GM19193 (cell line): ENCODE measurements around the gene SCFD2.

Experiments used
- POLR2A ChIP-seq: IDR thresholded peaks from 4 replicates; pipeline ENCODE4 v1.6.1; 2011; ENCODE audit not compliant: insufficient read depth, insufficient read length; ENCODE audit errors: extremely low read depth

Gene SCFD2

GRCh38 chr4:52915730-52916300, 450.0 kb downstream of the SCFD2 start:
- no peak for TF ChIP-seq POLR2A

GRCh38 chr4:52915191-52915590, 450.7 kb downstream of the SCFD2 start:
- TF ChIP-seq POLR2A = no peak

DNA sequence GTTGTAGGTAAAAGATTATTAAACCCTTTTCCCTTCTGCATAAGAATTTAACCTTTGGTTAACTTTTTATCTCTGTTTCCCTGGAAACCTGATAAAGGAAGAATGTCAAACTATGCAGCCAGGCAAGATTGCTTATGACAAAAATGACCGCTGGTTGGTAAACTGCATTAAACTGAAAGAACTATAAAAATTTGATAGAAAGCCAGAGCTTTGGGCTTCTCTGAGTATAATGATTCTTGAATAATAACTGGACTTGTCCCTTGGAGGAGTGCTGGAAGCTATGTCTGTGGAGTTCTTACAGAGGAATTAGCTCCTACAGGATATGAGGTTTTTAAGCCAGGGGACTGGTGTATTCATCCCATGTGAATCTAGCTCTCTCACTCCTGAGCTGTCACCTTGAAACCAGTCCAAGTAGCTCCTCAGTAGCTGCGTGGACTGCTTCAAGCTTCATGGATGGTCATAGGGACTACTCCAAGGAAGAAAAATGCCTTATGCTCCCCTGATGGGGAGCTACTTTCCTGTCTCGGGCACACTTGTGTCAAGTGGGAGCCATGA, 451.7 kb downstream of the SCFD2 start:
- no peak for TF ChIP-seq POLR2A

DNA sequence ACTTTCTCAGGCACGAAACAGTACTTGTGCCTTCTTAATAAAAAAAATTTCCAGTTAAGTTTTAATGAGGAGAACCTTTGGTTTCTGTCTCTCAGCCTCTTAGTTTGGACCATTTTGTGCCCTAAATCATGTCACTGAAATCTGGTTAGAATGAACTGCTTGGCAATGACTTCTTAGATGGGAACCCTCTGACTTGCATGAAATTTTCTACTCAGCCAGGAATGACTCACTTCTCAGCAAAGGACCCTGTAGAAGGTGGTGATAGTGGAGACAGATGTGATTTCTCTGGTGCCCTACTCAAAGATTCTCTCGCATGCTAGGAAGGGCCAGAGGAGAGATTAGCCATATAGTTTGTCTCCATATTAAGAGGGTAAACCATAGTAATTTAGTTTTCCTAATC, 453.3 kb downstream of the SCFD2 start:
- no peak for TF ChIP-seq POLR2A

GRCh38 chr4:52911684-52912294, 454.1 kb downstream of the SCFD2 start:
- no peak for TF ChIP-seq POLR2A

- TF ChIP-seq POLR2A = no peak
Observed at GRCh38 chr4:52910115-52910514, 455.7 kb downstream of the SCFD2 start.

GRCh38 chr4:52907510-52907909, 458.4 kb downstream of the SCFD2 start:
- TF ChIP-seq POLR2A = no peak

- no peak for TF ChIP-seq POLR2A
Observed at GRCh38 chr4:52904421-52904820, 461.4 kb downstream of the SCFD2 start.

GRCh38 chr4:52903273-52903672, 462.6 kb downstream of the SCFD2 start:
- no peak for TF ChIP-seq POLR2A

DNA sequence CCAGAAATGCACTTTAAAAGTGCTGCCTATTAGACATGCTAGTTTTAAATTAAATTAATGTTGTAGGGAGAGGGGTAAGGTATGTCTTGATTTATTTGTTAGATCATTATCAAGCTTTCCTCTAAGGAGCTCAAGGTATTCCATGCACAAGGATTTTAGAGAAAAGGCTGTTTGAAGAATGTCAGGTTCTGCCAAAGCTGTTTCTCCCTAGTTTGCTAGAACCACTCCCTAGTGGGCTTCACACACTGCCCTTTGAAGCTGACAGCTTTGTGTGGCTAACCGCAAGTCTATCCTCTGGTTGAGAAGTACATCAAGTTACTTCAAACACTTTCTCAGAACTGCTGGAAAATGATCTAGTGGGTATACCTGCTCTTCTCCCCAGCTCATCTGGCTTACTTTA, 471.4 kb downstream of the SCFD2 start:
- TF ChIP-seq POLR2A = no peak

- TF ChIP-seq POLR2A = no peak
Observed at GRCh38 chr4:52892880-52893279, 473.0 kb downstream of the SCFD2 start.

DNA sequence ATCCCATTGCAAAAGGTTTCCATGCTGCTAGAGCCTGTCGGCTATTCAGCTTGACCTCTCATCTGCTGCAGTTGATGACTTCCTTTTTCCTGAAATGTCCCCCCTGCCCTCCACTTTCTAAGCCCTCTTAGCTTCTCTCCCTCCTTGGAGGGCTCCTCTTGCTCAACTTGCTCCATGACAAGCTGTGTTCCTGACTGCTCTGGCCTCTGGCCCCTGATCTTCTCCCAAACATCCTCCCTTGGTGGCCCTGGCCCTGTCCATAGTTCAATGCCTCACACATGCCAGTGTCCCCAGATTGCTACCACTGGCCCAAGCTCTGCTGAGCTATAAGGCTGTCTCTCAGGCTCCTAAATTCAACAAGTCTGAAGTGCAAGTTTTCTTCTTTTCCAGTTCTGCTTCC, 474.1 kb downstream of the SCFD2 start:
- no peak for TF ChIP-seq POLR2A

- TF ChIP-seq POLR2A = no peak
Observed at GRCh38 chr4:52890521-52890791, 475.4 kb downstream of the SCFD2 start.

DNA sequence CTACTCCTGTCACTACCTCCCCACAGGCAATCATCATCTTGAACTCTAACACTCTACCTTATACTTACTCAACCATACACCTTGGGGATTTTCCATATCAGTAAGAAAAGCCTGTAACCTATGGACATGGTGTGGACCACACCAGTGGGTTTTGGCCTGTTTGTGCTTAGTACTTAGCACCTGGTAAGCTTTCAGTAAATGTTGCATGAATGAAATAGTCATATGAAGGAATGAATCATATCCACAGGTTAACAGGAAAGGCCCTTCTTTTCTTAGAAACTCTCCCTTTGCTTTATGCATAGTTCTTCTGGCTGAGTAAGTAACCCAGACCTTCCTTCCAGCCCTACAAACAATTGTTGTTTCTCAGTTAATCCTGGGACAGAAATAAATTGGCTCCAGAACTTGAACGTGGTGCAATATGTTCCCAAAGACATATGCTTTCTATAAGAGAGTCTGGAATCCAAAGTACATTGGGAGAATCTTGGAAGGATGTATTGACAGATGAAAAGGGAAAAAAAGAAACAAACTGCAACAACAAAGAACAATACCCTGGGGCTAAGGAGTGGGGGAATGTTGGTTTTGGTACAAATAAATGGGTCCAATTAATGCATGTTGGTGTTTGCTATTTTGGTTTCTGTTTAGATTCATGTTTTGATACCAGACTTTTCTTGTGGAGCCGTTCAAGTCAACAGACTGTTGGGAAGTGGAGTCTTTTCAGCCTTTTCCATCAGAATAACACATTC, 475.9 kb downstream of the SCFD2 start:
- no peak for TF ChIP-seq POLR2A

DNA sequence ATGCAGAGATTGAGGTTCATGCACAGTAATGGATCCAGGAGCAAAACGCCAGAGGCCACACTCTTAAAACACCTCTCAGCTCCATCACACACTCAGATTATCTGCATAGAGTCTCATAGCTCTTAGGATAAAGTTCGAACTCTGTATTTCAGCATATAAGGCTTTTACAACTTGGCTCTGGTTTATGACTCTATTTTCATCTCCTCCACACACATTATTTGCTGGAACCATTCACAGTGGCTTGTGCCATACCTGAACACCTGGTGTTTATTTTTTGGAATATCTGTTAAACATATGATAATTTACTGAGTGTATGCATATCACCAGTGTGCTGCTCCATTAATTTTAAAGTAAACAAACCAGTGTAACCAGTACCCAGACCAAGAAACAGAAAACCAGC, 476.5 kb downstream of the SCFD2 start:
- no peak for TF ChIP-seq POLR2A

DNA sequence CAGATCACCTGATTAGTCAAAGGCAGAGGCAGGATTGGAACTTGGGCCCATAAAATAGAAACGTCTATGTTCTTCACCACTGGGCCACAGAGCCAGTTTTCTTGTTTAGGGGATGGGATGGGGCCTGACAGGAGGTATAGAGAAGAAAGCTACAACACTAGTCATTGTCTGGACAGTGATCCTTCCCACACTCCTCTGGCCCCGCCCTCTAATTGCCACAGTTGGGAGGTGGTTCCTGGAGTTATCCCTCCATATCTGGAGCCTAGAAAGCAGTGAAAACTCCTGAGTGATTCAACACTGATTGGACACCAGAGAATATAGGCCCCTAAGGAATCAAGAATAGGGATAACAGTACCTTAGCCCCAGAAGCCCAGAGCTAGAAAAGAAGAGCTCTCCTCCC, 480.9 kb downstream of the SCFD2 start:
- no peak for TF ChIP-seq POLR2A
